Endodermal cell (in vitro differentiated cells): Measurements from ENCODE around the gene TRAPPC5. TPM values are rescaled to one million over a fixed set of nuclear protein-coding genes. Genes with fewer than 3 reads are reported as not detected.

ENCODE experiments used
- DNase-seq: peaks from one replicate; pipeline ENCODE4 v3.0.0-alpha.2; 2017
- H3K27ac ChIP-seq: 2 replicates; pipeline ENCODE4 v1.5.1; 2013; ENCODE audit warnings: mild to moderate bottlenecking, low read depth, low read length, moderate library complexity
- H3K27me3 ChIP-seq: 2 replicates; pipeline ENCODE4 v1.6.1; 2013; ENCODE audit warnings: mild to moderate bottlenecking, low read length, moderate library complexity; ENCODE audit not compliant: insufficient read depth, control insufficient read depth, poor library complexity, severe bottlenecking
- H3K36me3 ChIP-seq: 2 replicates; pipeline ENCODE4 v1.7.0; 2013; ENCODE audit warnings: mild to moderate bottlenecking, low read length, moderate library complexity; ENCODE audit not compliant: control insufficient read depth, insufficient read depth
- H3K4me1 ChIP-seq: one replicate; pipeline ENCODE4 v1.7.0; 2013; ENCODE audit warnings: low read length; ENCODE audit not compliant: control insufficient read depth, insufficient read depth
- H3K4me3 ChIP-seq: 2 replicates; pipeline ENCODE4 v1.5.1; 2013; ENCODE audit warnings: mild to moderate bottlenecking, low read length, moderate library complexity
- H3K9ac ChIP-seq: 2 replicates; pipeline ENCODE4 v1.6.1; 2013; ENCODE audit warnings: mild to moderate bottlenecking, low read length, moderate library complexity; ENCODE audit not compliant: poor library complexity, severe bottlenecking; ENCODE audit errors: extremely low read depth
- H3K9me3 ChIP-seq: 2 replicates; pipeline ENCODE4 v1.6.1; 2013; ENCODE audit warnings: mild to moderate bottlenecking, low read length, moderate library complexity; ENCODE audit not compliant: control insufficient read depth
- H3K27ac Mint-ChIP-seq: 2 replicates; pipeline ENCODE4 v1.8.0; 2020; ENCODE audit warnings: mixed read lengths
- H3K27me3 Mint-ChIP-seq: 2 replicates; pipeline ENCODE4 v1.8.0; 2021; ENCODE audit warnings: mild to moderate bottlenecking, mixed read lengths; ENCODE audit not compliant: insufficient read depth
- H3K36me3 Mint-ChIP-seq: 2 replicates; pipeline ENCODE4 v1.8.0; 2020; ENCODE audit warnings: low read depth, mixed read lengths
- H3K4me1 Mint-ChIP-seq: 2 replicates; pipeline ENCODE4 v1.8.0; 2020; ENCODE audit warnings: mixed read lengths
- H3K4me3 Mint-ChIP-seq: 2 replicates; pipeline ENCODE4 v1.8.0; 2020; ENCODE audit warnings: mild to moderate bottlenecking, moderate library complexity, mixed read lengths
- H3K9me3 Mint-ChIP-seq: 2 replicates; pipeline ENCODE4 v1.8.0; 2020; ENCODE audit warnings: mild to moderate bottlenecking, mixed read lengths
- CTCF ChIP-seq: fragments of 200-600 bp; sonication (generic); conservative IDR thresholded peaks from 2 replicates; pipeline ENCODE4 v1.5.0; 2021; ENCODE audit warnings: antibody characterized with exemption, mild to moderate bottlenecking
- WGBS, 2 experiments: methylation state at CpG; one replicate each; pipeline versions ENCODE4 v1.1.5 to v1.1.7; 2013; ENCODE audit warnings: missing lambda C conversion rate in 2 of 2, mixed read lengths in 1 of 2; ENCODE audit not compliant: insufficient coverage in 1 of 2, insufficient read length in 1 of 2; 5-methylcytosine and 5-hydroxymethylcytosine counted together
- total RNA-seq, 2 donors: library from RNA; stranded (reverse); fragmentation: NEBNext Ultra II Directional in 1 of 2; extraction: Animal tissue kit (Norgen Biotek cat#: 25700) in 1 of 2; gene quantifications; 2 replicates in 1 of 2; 3 replicates in 1 of 2; pipeline ENCODE4 v1.2.1, GENCODE V29; 2021

The TRAPPC5 gene
- total RNA-seq, 2 donors from 2014 or later: 64.6 to 93.1 TPM

- peaks cover 91% of the 10 kb centered on the region for H3K27me3 Mint-ChIP-seq
- H3K9me3 Mint-ChIP-seq: no peaks in the 10 kb centered on the region
- Histone ChIP-seq H3K9ac (no peak overlapping the region), H3K36me3 (no peaks in the 10 kb centered on the region), H3K4me1 (no peaks in the 10 kb centered on the region), H3K4me3 (no peak overlapping the region), H3K27ac (no peak overlapping the region), H3K27me3 (peaks cover 92% of the 10 kb centered on the region), H3K9me3 (no peaks in the 10 kb centered on the region)
- H3K27ac Mint-ChIP-seq: no peak overlapping the region
- TF ChIP-seq CTCF: no peak
- peak overlapping the region; percentile 34 for H3K4me3 Mint-ChIP-seq
- H3K4me1 Mint-ChIP-seq: peaks cover 4% of the 10 kb centered on the region
- WGBS, 2 experiments: 15 to 18% methylated on average over 52 to 78 of the region's 78 CpGs
- peak; percentile 60 for DNase-seq
- H3K36me3 Mint-ChIP-seq: no peaks in the 10 kb centered on the region
These were observed 49.9 kb downstream of the TRAPPC5 start for GRCh38 chr19:7730286-7731217.

GRCh38 chr19:7731218-7731595, 50.6 kb downstream of the TRAPPC5 start:
- H3K27me3 ChIP-seq: peaks cover 95% of the 10 kb centered on the region
- TF ChIP-seq CTCF: no peak
- Mint-ChIP-seq H3K36me3 (no peaks in the 10 kb centered on the region), H3K27ac (no peak overlapping the region), H3K4me3 (no peak overlapping the region), H3K4me1 (peaks cover 4% of the 10 kb centered on the region), H3K27me3 (peaks cover 91% of the 10 kb centered on the region), H3K9me3 (no peaks in the 10 kb centered on the region)
- DNase-seq: no peak
- no peaks in the 10 kb centered on the region for H3K9me3 ChIP-seq
- H3K36me3 ChIP-seq: no peaks in the 10 kb centered on the region
- no peak overlapping the region for H3K4me3 ChIP-seq
- H3K4me1 ChIP-seq: no peaks in the 10 kb centered on the region
- H3K27ac ChIP-seq: no peak overlapping the region
- WGBS, 2 experiments: 70 to 79% methylated on average over 16 to 39 of the region's 39 CpGs
- H3K9ac ChIP-seq: no peak overlapping the region

GRCh38 chr19:7731615-7732014, 51.0 kb downstream of the TRAPPC5 start:
- no peak for TF ChIP-seq CTCF
- H3K4me3 ChIP-seq: no peak overlapping the region
- no peaks in the 10 kb centered on the region for H3K36me3 ChIP-seq
- Mint-ChIP-seq H3K27ac (no peak overlapping the region), H3K9me3 (no peaks in the 10 kb centered on the region), H3K4me3 (no peak overlapping the region), H3K4me1 (peaks cover 4% of the 10 kb centered on the region), H3K36me3 (no peaks in the 10 kb centered on the region), H3K27me3 (peaks cover 92% of the 10 kb centered on the region)
- no peaks in the 10 kb centered on the region for H3K9me3 ChIP-seq
- H3K27ac ChIP-seq: no peak overlapping the region
- H3K4me1 ChIP-seq: no peaks in the 10 kb centered on the region
- DNase-seq: no peak
- H3K27me3 ChIP-seq: peaks cover 91% of the 10 kb centered on the region
- WGBS, 2 experiments: 76 to 83% methylated on average over 4 to 5 of the region's 5 CpGs
- H3K9ac ChIP-seq: no peak overlapping the region
